ENCODE data around the gene REC114. TPM values are rescaled to one million over a fixed set of nuclear protein-coding genes. Genes with fewer than 3 reads are reported as not detected.
A peak's percentile ranks its signal among the peaks of the same experiment; 100 is the strongest.
"Not testable (repeated sequence)": the region's sequence is repeated elsewhere in the genome, so short reads cannot be mapped to it uniquely, and the experiment has no call there.

The REC114 gene
- total RNA-seq, 2 donors from 2014 or later = not detected

DNA sequence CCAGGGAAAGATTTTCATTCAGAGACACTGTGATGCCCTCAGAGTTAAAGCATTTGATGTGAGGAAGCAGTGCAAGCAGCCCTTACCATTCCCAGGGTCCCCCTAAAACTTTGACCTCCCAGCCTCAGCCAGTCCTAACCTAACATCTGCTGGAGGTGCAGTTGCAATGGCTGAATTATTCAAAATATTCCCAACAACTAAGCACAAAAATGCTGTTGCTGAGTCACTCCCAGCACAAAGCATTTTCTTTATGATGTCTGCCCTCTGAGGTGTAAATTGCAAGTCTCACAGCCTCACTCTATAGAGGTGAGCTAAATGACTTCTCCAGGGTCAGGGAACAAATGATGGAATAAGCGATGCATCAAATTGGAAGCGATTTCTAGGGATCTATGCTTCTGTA is 6.4 kb upstream of the REC114 start:
- Mint-ChIP-seq H3K36me3 (ENCODE audit: low read depth) (no peaks in the 10 kb centered on the region), H3K27me3 (peaks cover 22% of the 10 kb centered on the region), H3K4me3 (no peak overlapping the region), H3K27ac (no peak overlapping the region), H3K4me1 (peaks cover 6% of the 10 kb centered on the region)
- H3K9me3 ChIP-seq (ENCODE audit: control insufficient read depth, low read length, poor library complexity, severe bottlenecking) = no peaks in the 10 kb centered on the region
- DNase-seq (no peak), ATAC-seq (no peak)

DNA sequence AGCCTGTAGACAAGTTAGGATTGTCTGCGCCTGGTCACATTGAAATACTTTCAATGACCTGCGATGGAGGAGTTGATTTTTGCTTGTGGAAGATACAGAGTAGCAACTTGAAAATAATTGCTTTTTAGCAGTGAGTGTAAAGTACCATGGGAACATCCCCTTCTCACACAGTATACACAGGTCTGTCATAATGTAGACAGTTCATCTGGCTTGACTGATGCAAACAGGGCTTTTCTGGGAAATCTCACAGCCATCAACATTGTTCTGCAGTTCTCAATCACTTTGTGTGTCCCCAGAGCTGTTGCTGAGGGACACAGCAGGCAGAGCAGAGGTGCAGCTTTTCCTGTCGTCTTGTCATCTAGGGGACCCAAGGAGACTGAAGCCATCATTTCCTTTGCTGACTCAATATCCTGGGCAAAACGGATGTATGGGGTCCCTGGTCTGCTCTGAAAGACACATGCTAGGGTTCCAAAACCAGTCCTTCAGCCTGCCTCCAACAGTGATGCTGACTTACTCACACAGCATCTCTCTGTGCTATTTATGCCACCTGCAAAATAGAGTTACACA is 5.3 kb upstream of the REC114 start:
- Mint-ChIP-seq H3K4me1 (peaks cover 6% of the 10 kb centered on the region), H3K36me3 (ENCODE audit: low read depth) (no peaks in the 10 kb centered on the region), H3K27ac (no peak overlapping the region), H3K27me3 (peaks cover 22% of the 10 kb centered on the region), H3K4me3 (no peak overlapping the region)
- no peaks in the 10 kb centered on the region for H3K9me3 ChIP-seq (ENCODE audit: control insufficient read depth, low read length, poor library complexity, severe bottlenecking)
- ATAC-seq (no peak), DNase-seq (no peak)

DNA sequence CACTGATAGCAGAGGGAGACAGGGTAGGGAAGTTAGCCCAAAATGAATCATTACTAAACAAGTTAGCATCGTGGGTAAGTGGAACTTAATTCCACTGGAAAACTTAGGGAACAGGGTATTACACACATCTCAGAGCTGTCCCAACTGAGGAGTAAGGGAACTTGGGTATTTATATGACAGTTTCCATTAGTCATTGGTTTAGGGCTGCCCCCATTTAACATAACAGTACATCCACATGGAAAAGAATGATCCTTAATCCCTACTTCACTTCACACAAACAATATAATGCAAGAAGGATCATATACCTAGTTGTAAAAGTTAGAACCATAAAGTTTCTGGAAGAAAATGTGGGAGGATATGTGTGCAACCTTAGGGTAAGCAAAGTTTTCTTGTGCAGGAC is 4.3 kb upstream of the REC114 start:
- no peaks in the 10 kb centered on the region for H3K9me3 ChIP-seq (ENCODE audit: control insufficient read depth, low read length, poor library complexity, severe bottlenecking)
- DNase-seq = no peak
- Mint-ChIP-seq H3K27me3 (peaks cover 22% of the 10 kb centered on the region), H3K4me3 (no peak overlapping the region), H3K27ac (no peak overlapping the region), H3K4me1 (peaks cover 6% of the 10 kb centered on the region), H3K36me3 (ENCODE audit: low read depth) (no peaks in the 10 kb centered on the region)
- ATAC-seq = no peak

DNA sequence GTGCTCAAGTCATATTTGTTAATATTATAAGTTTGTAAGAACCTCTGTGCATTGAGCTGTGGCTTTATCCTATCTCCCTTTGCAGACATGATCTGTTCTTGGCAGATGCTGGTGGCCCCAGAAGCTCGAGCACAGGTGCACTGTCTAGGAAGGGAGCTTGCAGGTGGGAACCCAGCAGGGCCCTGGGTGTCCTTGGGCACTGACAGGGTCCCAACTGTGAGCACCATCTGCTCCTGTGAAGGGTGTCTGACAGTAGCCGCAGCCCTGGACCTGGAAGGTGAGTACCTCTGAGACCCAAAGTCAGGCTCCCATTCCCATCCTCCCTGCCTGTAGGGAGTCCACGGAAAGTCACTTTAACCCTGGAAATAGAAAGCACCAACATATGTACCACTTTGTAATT is 2.4 kb upstream of the REC114 start:
- no peak overlapping the region for H3K27ac Mint-ChIP-seq
- ATAC-seq = no peak
- H3K4me3 Mint-ChIP-seq = no peak overlapping the region
- H3K36me3 Mint-ChIP-seq (ENCODE audit: low read depth) = no peaks in the 10 kb centered on the region
- H3K27me3 Mint-ChIP-seq = peaks cover 15% of the 10 kb centered on the region
- no peak for DNase-seq
- H3K4me1 Mint-ChIP-seq = peaks cover 6% of the 10 kb centered on the region
- no peaks in the 10 kb centered on the region for H3K9me3 ChIP-seq (ENCODE audit: control insufficient read depth, low read length, poor library complexity, severe bottlenecking)

DNA sequence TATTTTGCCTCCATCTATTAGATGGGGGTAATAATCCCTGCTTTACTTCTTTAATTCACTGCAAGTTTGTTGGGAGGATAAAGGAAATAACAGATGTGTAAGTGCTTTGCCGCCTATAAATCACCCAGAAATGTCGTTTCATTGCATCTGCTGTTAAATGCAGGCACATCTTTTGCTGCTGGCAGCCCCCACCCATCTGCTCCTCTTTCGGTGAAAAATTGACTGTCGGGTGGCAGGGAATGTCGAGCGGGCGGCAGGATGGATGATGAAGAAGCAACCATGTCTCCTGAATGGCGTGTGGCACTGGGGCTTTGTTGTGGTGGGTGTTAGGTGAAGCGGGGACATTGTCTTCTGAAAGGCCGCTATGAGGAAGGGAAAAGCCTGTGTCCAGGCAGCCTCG is 543 bp upstream of the REC114 start:
- Mint-ChIP-seq H3K36me3 (ENCODE audit: low read depth) (peaks cover 4% of the 10 kb centered on the region), H3K27me3 (peaks cover 9% of the 10 kb centered on the region)

DNA sequence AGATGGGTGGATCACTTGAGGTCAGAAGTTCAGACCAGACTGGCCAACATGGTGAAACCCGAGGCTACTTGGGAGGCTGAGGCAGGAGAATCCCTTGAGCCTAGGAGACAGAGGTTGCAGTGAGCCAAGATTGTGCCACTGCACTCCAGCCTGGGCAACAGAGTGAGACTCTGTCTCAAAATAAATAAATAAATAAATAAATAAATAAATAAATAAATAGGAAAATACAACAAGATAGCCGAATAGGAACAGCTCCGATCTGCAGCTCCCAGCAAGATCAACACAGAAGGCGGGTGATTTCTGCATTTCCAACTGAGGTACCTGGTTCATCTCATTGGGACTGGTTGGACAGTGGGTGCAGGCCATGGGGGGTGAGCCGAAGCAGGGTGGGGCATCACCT is 4.5 kb downstream of the REC114 start:
- H3K9me3 ChIP-seq (ENCODE audit: control insufficient read depth, low read length, poor library complexity, severe bottlenecking); H3K27ac Mint-ChIP-seq: not testable (repeated sequence)

More for the DNA sequence above, 543 bp upstream of the REC114 start:
- peaks cover 6% of the 10 kb centered on the region for H3K4me1 Mint-ChIP-seq
- H3K9me3 ChIP-seq (ENCODE audit: control insufficient read depth, low read length, poor library complexity, severe bottlenecking) = no peaks in the 10 kb centered on the region
- no peak overlapping the region for H3K27ac Mint-ChIP-seq
- no peak for DNase-seq
- H3K4me3 Mint-ChIP-seq = no peak overlapping the region
- ATAC-seq = no peak

DNA sequence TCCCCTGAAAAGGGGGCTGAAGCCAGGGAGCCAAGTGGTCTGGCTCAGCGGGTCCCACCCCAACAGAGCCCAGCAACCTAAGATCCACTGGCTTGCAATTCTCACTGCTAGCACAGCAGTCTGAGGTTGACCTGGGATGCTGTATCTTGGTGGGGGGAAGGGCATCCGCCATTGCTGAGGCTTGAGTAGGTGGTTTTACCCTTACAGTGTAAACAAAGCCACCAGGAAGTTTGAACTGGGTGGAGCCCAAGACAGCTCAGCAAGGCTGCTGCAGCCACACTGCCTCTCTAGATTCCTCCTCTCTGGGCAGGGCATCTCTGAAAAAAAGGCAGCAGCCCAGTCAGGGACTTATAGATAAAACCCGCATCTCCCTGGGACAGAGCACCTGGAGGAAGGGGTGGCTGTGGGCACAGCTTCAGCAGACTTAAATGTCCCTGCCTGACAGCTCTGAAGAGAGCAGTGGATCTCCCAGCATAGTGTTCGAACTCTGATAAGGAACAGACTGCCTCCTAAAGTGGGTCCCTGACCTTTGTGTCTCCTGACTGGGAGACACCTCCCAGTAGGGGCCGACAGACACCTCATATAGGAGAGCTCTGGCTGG is 5.3 kb downstream of the REC114 start:
- H3K27ac Mint-ChIP-seq = peak overlapping the region; percentile 42
- H3K27me3 Mint-ChIP-seq; H3K9me3 ChIP-seq (ENCODE audit: control insufficient read depth, low read length, poor library complexity, severe bottlenecking); H3K36me3 Mint-ChIP-seq (ENCODE audit: low read depth); H3K4me1 Mint-ChIP-seq; ATAC-seq: not testable (repeated sequence)
- H3K4me3 Mint-ChIP-seq = peak overlapping the region; percentile 22
- peak in 1 of 3 donors; percentile 8 for DNase-seq

More for the DNA sequence above, 4.5 kb downstream of the REC114 start:
- H3K4me3 Mint-ChIP-seq; H3K27me3 Mint-ChIP-seq; H3K4me1 Mint-ChIP-seq; H3K36me3 Mint-ChIP-seq (ENCODE audit: low read depth); ATAC-seq; DNase-seq: not testable (repeated sequence)

DNA sequence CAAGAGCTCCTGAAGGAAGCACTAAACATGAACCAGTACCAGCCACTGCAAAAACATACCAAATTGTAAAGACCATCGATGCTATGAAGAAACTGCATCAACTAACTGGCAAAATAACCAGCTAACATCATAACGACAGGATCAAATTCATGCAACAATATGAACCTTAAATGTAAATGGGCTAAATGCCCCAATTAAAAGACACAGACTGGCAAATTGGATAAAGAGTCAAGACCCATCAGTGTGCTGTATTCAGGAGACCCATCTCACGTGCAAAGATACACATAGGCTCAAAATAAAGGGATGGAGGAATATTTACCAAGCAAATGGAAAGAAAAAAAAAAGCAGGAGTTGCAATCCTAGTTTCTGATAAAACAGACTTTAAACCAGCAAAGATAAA is 7.0 kb downstream of the REC114 start:
- ATAC-seq; H3K36me3 Mint-ChIP-seq (ENCODE audit: low read depth); H3K27me3 Mint-ChIP-seq; H3K4me1 Mint-ChIP-seq; H3K9me3 ChIP-seq (ENCODE audit: control insufficient read depth, low read length, poor library complexity, severe bottlenecking); H3K4me3 Mint-ChIP-seq; DNase-seq; H3K27ac Mint-ChIP-seq: not testable (repeated sequence)

DNA sequence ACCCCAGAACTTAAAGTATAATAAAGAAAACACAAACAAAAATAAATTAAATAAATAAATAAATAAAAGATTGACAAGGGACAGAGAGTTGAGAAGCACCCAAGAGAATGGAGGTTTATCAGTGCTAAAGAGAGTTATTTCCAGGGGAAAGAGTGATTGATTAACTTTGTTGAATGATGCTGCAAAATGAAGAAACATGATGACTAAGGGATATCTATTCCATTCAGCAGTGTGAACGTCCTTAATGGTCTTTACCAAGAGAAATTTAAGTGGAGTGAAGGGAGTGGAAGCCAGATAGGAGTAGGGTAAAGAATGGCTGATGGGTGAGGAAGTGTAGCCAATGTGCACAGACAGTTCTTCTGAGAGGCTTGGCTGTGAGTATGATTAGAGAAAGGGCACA is 11.1 kb downstream of the REC114 start:
- ATAC-seq = no peak
- no peak overlapping the region for H3K4me3 Mint-ChIP-seq
- no peak for DNase-seq
- no peaks in the 10 kb centered on the region for H3K27me3 Mint-ChIP-seq
- no peak overlapping the region for H3K27ac Mint-ChIP-seq
- peaks cover 2% of the 10 kb centered on the region for H3K36me3 Mint-ChIP-seq (ENCODE audit: low read depth)
- H3K9me3 ChIP-seq (ENCODE audit: control insufficient read depth, low read length, poor library complexity, severe bottlenecking) = no peaks in the 10 kb centered on the region
- no peaks in the 10 kb centered on the region for H3K4me1 Mint-ChIP-seq

DNA sequence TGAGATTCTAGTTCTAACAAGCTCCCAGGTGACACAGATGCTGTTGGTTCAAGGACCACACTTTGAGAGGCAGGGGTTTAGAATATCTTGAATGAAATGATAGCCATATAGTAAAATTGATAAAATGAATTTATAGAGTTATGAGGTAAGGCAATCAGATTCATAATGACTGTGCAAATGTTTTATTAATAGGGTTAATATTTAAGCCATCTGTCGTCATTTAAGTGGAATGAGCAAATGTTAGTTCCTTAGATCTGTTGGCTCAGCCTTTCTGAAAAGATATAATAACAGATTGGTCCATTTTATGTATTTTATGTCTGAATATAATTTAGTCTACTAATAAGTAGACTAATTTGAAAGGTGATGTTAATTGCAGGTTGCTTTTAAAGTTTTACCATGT is 12.9 kb downstream of the REC114 start:
- Mint-ChIP-seq H3K4me3 (no peak overlapping the region), H3K27ac (no peak overlapping the region), H3K4me1 (no peaks in the 10 kb centered on the region), H3K36me3 (ENCODE audit: low read depth) (no peaks in the 10 kb centered on the region), H3K27me3 (no peaks in the 10 kb centered on the region)
- ATAC-seq (no peak), DNase-seq (no peak)
- H3K9me3 ChIP-seq (ENCODE audit: control insufficient read depth, low read length, poor library complexity, severe bottlenecking) = no peaks in the 10 kb centered on the region

DNA sequence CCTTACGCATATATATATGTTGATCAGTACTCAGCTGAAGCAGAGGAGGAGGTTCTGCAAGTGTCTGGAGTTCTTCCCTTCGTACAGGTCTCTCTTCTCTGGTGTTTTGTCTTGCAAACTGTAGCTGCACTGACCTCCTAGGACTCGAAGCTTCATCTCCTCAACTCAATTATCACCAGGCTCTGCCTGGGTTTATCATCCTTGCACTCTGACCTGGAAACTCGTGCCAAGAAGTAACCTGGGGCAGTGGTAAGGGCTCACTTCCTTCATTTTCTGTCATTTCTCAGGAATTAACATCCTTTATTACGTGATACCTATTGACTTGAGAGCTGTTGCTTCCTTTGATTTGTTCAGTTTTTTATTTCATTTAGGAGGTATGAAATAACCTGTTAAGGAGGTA is 14.4 kb downstream of the REC114 start:
- Mint-ChIP-seq H3K4me1 (no peaks in the 10 kb centered on the region), H3K36me3 (ENCODE audit: low read depth) (no peaks in the 10 kb centered on the region)

DNA sequence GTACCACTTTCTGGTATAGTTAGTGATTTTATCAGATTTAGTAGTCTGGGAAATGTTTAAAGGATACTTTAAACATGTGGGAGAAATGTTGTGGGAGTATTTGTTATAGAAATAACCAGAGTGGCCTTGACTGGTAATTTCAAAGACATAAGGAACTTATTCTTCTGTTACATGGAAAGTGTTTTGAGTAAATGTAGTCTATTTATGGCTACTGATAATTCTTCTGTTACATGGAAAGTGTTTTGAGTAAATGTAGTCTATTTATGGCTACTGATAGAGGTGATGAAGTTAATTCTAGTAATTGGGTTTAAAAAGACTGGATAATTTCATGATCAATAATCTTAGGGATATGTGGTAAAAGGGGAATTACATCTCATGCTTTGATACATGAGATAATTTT is 17.7 kb downstream of the REC114 start:
- no peak overlapping the region for H3K27ac Mint-ChIP-seq
- DNase-seq (no peak), ATAC-seq (no peak)
- H3K27me3 Mint-ChIP-seq = peaks cover 12% of the 10 kb centered on the region
- H3K4me1 Mint-ChIP-seq = no peaks in the 10 kb centered on the region
- no peaks in the 10 kb centered on the region for H3K9me3 ChIP-seq (ENCODE audit: control insufficient read depth, low read length, poor library complexity, severe bottlenecking)
- peaks cover 2% of the 10 kb centered on the region for H3K36me3 Mint-ChIP-seq (ENCODE audit: low read depth)
- no peak overlapping the region for H3K4me3 Mint-ChIP-seq

More for the DNA sequence above, 14.4 kb downstream of the REC114 start:
- DNase-seq (no peak), ATAC-seq (no peak)
- Mint-ChIP-seq H3K27me3 (peaks cover 4% of the 10 kb centered on the region), H3K27ac (no peak overlapping the region), H3K4me3 (no peak overlapping the region)
- H3K9me3 ChIP-seq (ENCODE audit: control insufficient read depth, low read length, poor library complexity, severe bottlenecking) = no peaks in the 10 kb centered on the region

DNA sequence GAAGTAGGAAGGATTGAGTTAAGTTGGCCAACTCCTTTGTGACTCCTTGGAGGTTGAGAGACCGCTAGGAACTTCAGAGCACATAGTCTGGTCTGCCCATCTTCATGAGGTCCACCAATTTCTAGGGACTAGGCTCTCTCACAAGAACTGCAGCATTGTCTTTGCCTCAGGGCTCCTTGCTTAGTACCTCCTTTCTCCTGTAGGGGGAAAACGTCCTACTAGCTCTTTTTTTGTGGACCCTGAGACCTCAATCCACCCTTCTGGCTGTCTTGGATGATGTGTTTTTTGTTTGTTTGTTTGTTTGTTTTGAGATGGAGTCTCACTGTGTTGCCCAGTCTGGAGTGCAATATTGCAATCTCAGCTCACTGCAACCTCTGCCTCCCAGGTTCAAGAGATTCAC is 21.6 kb downstream of the REC114 start:
- peaks cover 2% of the 10 kb centered on the region for H3K36me3 Mint-ChIP-seq (ENCODE audit: low read depth)
- H3K4me3 Mint-ChIP-seq = no peak overlapping the region
- no peaks in the 10 kb centered on the region for H3K4me1 Mint-ChIP-seq
- H3K27me3 Mint-ChIP-seq = peaks cover 12% of the 10 kb centered on the region
- no peaks in the 10 kb centered on the region for H3K9me3 ChIP-seq (ENCODE audit: control insufficient read depth, low read length, poor library complexity, severe bottlenecking)
- ATAC-seq (no peak), DNase-seq (no peak)
- H3K27ac Mint-ChIP-seq = no peak overlapping the region

DNA sequence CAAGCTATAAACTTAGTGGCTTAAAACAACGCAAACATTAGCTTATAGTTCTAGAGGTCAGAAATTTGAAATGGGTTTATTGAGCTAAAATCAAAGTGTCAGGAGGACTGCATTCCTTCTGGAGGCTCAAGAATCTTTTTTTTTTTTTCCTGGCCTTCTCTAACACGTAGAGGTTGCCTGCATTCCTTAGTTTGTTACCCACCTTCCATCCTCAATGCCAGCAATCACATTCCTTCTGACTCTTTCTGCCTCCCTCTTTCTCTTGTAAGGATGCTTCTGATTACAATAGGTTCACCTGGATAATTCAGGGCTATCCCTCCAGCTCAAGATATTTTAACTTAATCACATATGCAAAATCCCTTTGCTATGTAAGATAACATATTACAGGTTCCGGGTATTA is 24.8 kb downstream of the REC114 start:
- Mint-ChIP-seq H3K4me1 (no peaks in the 10 kb centered on the region), H3K27me3 (peaks cover 19% of the 10 kb centered on the region), H3K27ac (no peak overlapping the region), H3K36me3 (ENCODE audit: low read depth) (peaks cover 1% of the 10 kb centered on the region), H3K4me3 (no peak overlapping the region)
- ATAC-seq = no peak
- no peaks in the 10 kb centered on the region for H3K9me3 ChIP-seq (ENCODE audit: control insufficient read depth, low read length, poor library complexity, severe bottlenecking)
- no peak for DNase-seq

Data from T-helper 17 cell (primary cell).